NT2/D1 (cell line): ENCODE measurements around the gene TMEM223.

Experiments used
- YY1 ChIP-seq: IDR thresholded peaks from 2 replicates; pipeline ENCODE4 v1.6.1; 2011; ENCODE audit not compliant: insufficient read length, insufficient read depth
- ZNF274 ChIP-seq: IDR thresholded peaks from 2 replicates; pipeline ENCODE4 v1.6.1; 2011; ENCODE audit warnings: mild to moderate bottlenecking, low read depth, low read length

DNA sequence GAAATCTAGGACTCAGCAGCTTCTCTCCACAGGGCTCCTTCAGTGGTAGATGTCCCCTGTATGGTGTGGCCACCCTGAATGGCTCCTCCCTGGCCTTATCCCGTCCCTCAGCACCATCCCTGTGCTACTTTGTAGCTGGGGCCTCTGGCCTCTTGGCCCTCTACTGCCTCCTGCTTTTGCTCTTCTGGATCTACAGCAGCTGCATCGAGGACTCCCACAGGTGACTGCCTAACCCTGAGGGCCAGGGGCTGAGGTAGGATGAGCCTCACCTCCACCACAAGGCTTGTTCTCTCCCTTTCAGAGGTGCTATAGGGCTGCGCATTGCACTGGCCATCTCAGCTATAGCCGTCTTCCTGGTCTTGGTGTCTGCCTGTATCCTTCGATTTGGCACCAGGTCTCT, 2.8 kb downstream of the TMEM223 start:
- TF ChIP-seq YY1 (no peak), ZNF274 (no peak)
